Sigmoid colon (tissue), 7 donors: ENCODE results near the gene SCN4B. TPM values are rescaled to one million over a fixed set of nuclear protein-coding genes. Genes with fewer than 3 reads are reported as not detected.
A peak's percentile ranks its signal among the peaks of the same experiment; 100 is the strongest.

ENCODE experiments used
- DNase-seq: peaks from one replicate; pipeline ENCODE4 v3.0.0-alpha.2; 2019
- H3K27ac ChIP-seq, 4 donors: fragments of 200-600 bp; sonication (generic); one replicate each; pipeline ENCODE4 v1.5.1; 2016 to 2019; ENCODE audit warnings: mild to moderate bottlenecking in 1 of 4
- H3K27me3 ChIP-seq, 3 donors: fragments of 200-600 bp; sonication (generic); one replicate each; pipeline ENCODE4 v1.5.1; 2019; ENCODE audit warnings: mild to moderate bottlenecking in 1 of 3
- H3K36me3 ChIP-seq, 4 donors: fragments of 200-600 bp; sonication (generic); one replicate each; pipeline ENCODE4 v1.5.1; 2016 to 2019
- H3K4me1 ChIP-seq, 4 donors: fragments of 200-600 bp; sonication (generic); one replicate each; pipeline ENCODE4 v1.5.1; 2017 to 2019
- H3K4me3 ChIP-seq, 4 donors: fragments of 200-600 bp; sonication (generic); one replicate each; pipeline ENCODE4 v1.5.1; 2017 to 2019; ENCODE audit warnings: mild to moderate bottlenecking in 2 of 4, moderate library complexity in 1 of 4
- H3K9me3 ChIP-seq, 4 donors: fragments of 200-600 bp in 3 of 4; sonication (generic) in 3 of 4; one replicate each; pipeline versions ENCODE4 v1.5.1 to v1.6.1; 2013 to 2019
- CTCF ChIP-seq, 4 experiments: fragments of 450-650 bp in 3 of 4; fragments of 200-600 bp in 1 of 4; IDR thresholded peaks; one replicate each; pipeline ENCODE4 v1.5.1; 2016 to 2019; ENCODE audit warnings: antibody characterized with exemption in 4 of 4, mild to moderate bottlenecking in 3 of 4, moderate library complexity in 2 of 4
- EP300 ChIP-seq, 4 donors: sonication (generic); formaldehyde crosslinking; IDR thresholded peaks; one replicate each; pipeline ENCODE4 v1.6.1; 2017; ENCODE audit warnings: antibody characterized with exemption in 4 of 4
- POLR2A ChIP-seq, 2 donors: fragments of 450-650 bp; IDR thresholded peaks; one replicate each; pipeline ENCODE4 v1.6.1; 2016; ENCODE audit warnings: antibody characterized with exemption in 2 of 2, mild to moderate bottlenecking in 2 of 2, moderate library complexity in 2 of 2
- POLR2AphosphoS5 ChIP-seq, 4 donors: sonication (generic); formaldehyde crosslinking; IDR thresholded peaks; one replicate each; pipeline ENCODE4 v1.6.1; 2017; ENCODE audit warnings: antibody characterized with exemption in 4 of 4
- WGBS, 2 donors: extraction: QIAGEN DNeasy Blood & Tissue Kit; methylation state at CpG; one replicate each; pipeline ENCODE4 v1.1.7; 2013; 5-methylcytosine and 5-hydroxymethylcytosine counted together
- intact Hi-C: fragments of 100-400 bp; cut with DNase I; formaldehyde crosslinking; loops from one replicate; pipeline ENCODE4 v1.15.1; 2023
- polyA plus RNA-seq, 3 donors: library from polyadenylated mRNA; stranded (reverse); fragments of 200-250 nt; gene quantifications; one replicate each; pipeline ENCODE4 v1.2.3, GENCODE V29; 2013
- total RNA-seq, 4 donors: library from RNA; depleted of rRNA; stranded (reverse); fragments of >200 nt; gene quantifications; one replicate each; pipeline ENCODE4 v1.1.0, GENCODE V29; 2016
- donor health status: healthy with polysubstance abuse.
- donor health status: Bipolar disorder and iron deficiency.
- donor health status: healthy.

Gene SCN4B
- total and polyA plus RNA-seq, 7 donors, result 0.92 to 2.2 (median 1.3) TPM

GRCh38 chr11:118171269-118172062 is 18.8 kb upstream of the SCN4B start:
- Histone ChIP-seq H3K27ac (no peak overlapping the region), H3K36me3 (no peaks in the 10 kb centered on the region), H3K4me1 (peaks cover 0 to 23% (median 14%) of the 10 kb centered on the region in 4 donors), H3K4me3 (no peak overlapping the region), H3K27me3 (peaks cover 0 to 12% (median 0%) of the 10 kb centered on the region in 3 donors), H3K9me3 (no peaks in the 10 kb centered on the region)
- intact Hi-C loops, result loop anchor here (1.0 kb wide), 1 partner anchor 26 kb away; no protein-coding TSS in a partner anchor
- 8 to 13% methylated on average over 29 of the region's 29 CpGs for WGBS, 2 donors
- DNase-seq, result peak; percentile 85
- TF ChIP-seq EP300 (IDR thresholded peaks at IDR 0.05) (no peak), POLR2A (IDR thresholded peaks at IDR 0.05) (no peak), POLR2AphosphoS5 (IDR thresholded peaks at IDR 0.05) (no peak), CTCF (IDR thresholded peaks at IDR 0.05) (peak; percentile 72 to 91 (median 82))

GRCh38 chr11:118170882-118171268 is 18.3 kb upstream of the SCN4B start:
- Histone ChIP-seq H3K4me3 (no peak overlapping the region), H3K27me3 (peaks cover 0 to 12% (median 0%) of the 10 kb centered on the region in 3 donors), H3K27ac (no peak overlapping the region), H3K4me1 (peaks cover 0 to 20% (median 13%) of the 10 kb centered on the region in 4 donors), H3K9me3 (no peaks in the 10 kb centered on the region), H3K36me3 (no peaks in the 10 kb centered on the region)
- no peak for TF ChIP-seq POLR2AphosphoS5 (IDR thresholded peaks at IDR 0.05)
- no peak for TF ChIP-seq EP300 (IDR thresholded peaks at IDR 0.05)
- TF ChIP-seq POLR2A (IDR thresholded peaks at IDR 0.05), result no peak
- TF ChIP-seq CTCF (IDR thresholded peaks at IDR 0.05), result no peak
- no peak for DNase-seq
- intact Hi-C loops, result loop anchor here (1.0 kb wide), 1 partner anchor 26 kb away; no protein-coding TSS in a partner anchor
- WGBS, 2 donors, result 27 to 63% methylated on average over 8 of the region's 8 CpGs

GRCh38 chr11:118170231-118170630 is 17.6 kb upstream of the SCN4B start:
- Histone ChIP-seq H3K27ac (no peak overlapping the region), H3K36me3 (no peaks in the 10 kb centered on the region), H3K9me3 (no peaks in the 10 kb centered on the region), H3K4me3 (no peak overlapping the region), H3K27me3 (peaks cover 0 to 12% (median 0%) of the 10 kb centered on the region in 3 donors), H3K4me1 (peaks cover 0 to 13% (median 10%) of the 10 kb centered on the region in 4 donors)
- no peak for DNase-seq
- 87 to 88% methylated on average over 9 of the region's 9 CpGs for WGBS, 2 donors
- intact Hi-C loops, result no loop called here
- no peak for TF ChIP-seq EP300 (IDR thresholded peaks at IDR 0.05)
- no peak for TF ChIP-seq POLR2A (IDR thresholded peaks at IDR 0.05)
- TF ChIP-seq CTCF (IDR thresholded peaks at IDR 0.05), result no peak
- no peak for TF ChIP-seq POLR2AphosphoS5 (IDR thresholded peaks at IDR 0.05)

- Histone ChIP-seq H3K27ac (no peak overlapping the region), H3K4me3 (no peak overlapping the region), H3K36me3 (no peaks in the 10 kb centered on the region), H3K9me3 (no peaks in the 10 kb centered on the region), H3K27me3 (peaks cover 0 to 12% (median 0%) of the 10 kb centered on the region in 3 donors), H3K4me1 (peaks cover 0 to 10% (median 8%) of the 10 kb centered on the region in 4 donors)
- no peak for TF ChIP-seq POLR2A (IDR thresholded peaks at IDR 0.05)
- TF ChIP-seq POLR2AphosphoS5 (IDR thresholded peaks at IDR 0.05), result no peak
- intact Hi-C loops, result no loop called here
- 81 to 85% methylated on average over 7 of the region's 7 CpGs for WGBS, 2 donors
- DNase-seq, result no peak
Measured at GRCh38 chr11:118169300-118170140, 16.9 kb upstream of the SCN4B start.

- no peak overlapping the region for H3K4me3 ChIP-seq
- H3K4me1 ChIP-seq, result peaks cover 0 to 10% (median 8%) of the 10 kb centered on the region in 4 donors
- H3K27me3 ChIP-seq, result peaks cover 0 to 12% (median 0%) of the 10 kb centered on the region in 3 donors
- no peaks in the 10 kb centered on the region for H3K9me3 ChIP-seq
- intact Hi-C loops, result no loop called here
- 33 to 78% methylated on average over 3 of the region's 3 CpGs for whole genome bisulfite sequencing, 2 donors
- no peak for DNase-seq
- TF ChIP-seq POLR2AphosphoS5 (IDR thresholded peaks at IDR 0.05) (no peak), CTCF (IDR thresholded peaks at IDR 0.05) (no peak), POLR2A (IDR thresholded peaks at IDR 0.05) (no peak), EP300 (IDR thresholded peaks at IDR 0.05) (no peak)
- no peaks in the 10 kb centered on the region for H3K36me3 ChIP-seq
- no peak overlapping the region for H3K27ac ChIP-seq
Measured at GRCh38 chr11:118168751-118169150, 16.1 kb upstream of the SCN4B start.
